DMS53 treated with DMSO at 0.1 percent for 48 hours (cell line): ENCODE results near the gene ZNF384.

Source experiments
- DNase-seq: peaks from one replicate; lab custom pipeline; 2025; ENCODE audit not compliant: unreplicated experiment; lab: John Stamatoyannopoulos, UW

The ZNF384 gene

GRCh38 chr12:6699259-6699988 lies 10.2 kb upstream of the ZNF384 start:
- no peak for DNase-seq

- DNase-seq: no peak
These were observed 9.3 kb upstream of the ZNF384 start for GRCh38 chr12:6698352-6699046.

- DNase-seq: peak; percentile 54
These were observed 8.6 kb upstream of the ZNF384 start for GRCh38 chr12:6697584-6698351.

- no peak for DNase-seq
These were observed 7.8 kb upstream of the ZNF384 start for GRCh38 chr12:6696690-6697583.

- no peak for DNase-seq
These were observed 6.3 kb upstream of the ZNF384 start for GRCh38 chr12:6695313-6696045.

- DNase-seq: no peak
These were observed 5.5 kb upstream of the ZNF384 start for GRCh38 chr12:6694701-6695100.

- DNase-seq: no peak
These were observed 4.7 kb upstream of the ZNF384 start for GRCh38 chr12:6693832-6694355.

- DNase-seq: no peak
These were observed 3.7 kb upstream of the ZNF384 start for GRCh38 chr12:6692888-6693287.

GRCh38 chr12:6691473-6691872 lies 2.3 kb upstream of the ZNF384 start:
- no peak for DNase-seq

- DNase-seq: no peak
These were observed 604 bp downstream of the ZNF384 start for GRCh38 chr12:6688543-6688998.

GRCh38 chr12:6685814-6686213 lies 3.4 kb downstream of the ZNF384 start:
- no peak for DNase-seq

GRCh38 chr12:6684609-6685008 lies 4.6 kb downstream of the ZNF384 start:
- peak; percentile 44 for DNase-seq

- no peak for DNase-seq
These were observed 12.2 kb downstream of the ZNF384 start for GRCh38 chr12:6676962-6677361.

GRCh38 chr12:6672143-6672542 lies 17.0 kb downstream of the ZNF384 start:
- no peak for DNase-seq

- peak; percentile 35 for DNase-seq
These were observed 21.5 kb downstream of the ZNF384 start for GRCh38 chr12:6667559-6668210.

GRCh38 chr12:6666211-6666610 lies 23.0 kb downstream of the ZNF384 start:
- no peak for DNase-seq

GRCh38 chr12:6664902-6665301 lies 24.3 kb downstream of the ZNF384 start:
- DNase-seq: no peak

- DNase-seq: peak; percentile 100
These were observed 26.1 kb downstream of the ZNF384 start, which contains the start of gene ING4 for GRCh38 chr12:6662906-6663742. Gene ING4, minus strand, starts transcription at chr12:6663119. Its CDS starts 18 bp downstream, at chr12:6663101.

GRCh38 chr12:6662602-6662905 lies 26.6 kb downstream of the ZNF384 start:
- no peak for DNase-seq
